ENCODE data around the gene LY6G6C.

DNA sequence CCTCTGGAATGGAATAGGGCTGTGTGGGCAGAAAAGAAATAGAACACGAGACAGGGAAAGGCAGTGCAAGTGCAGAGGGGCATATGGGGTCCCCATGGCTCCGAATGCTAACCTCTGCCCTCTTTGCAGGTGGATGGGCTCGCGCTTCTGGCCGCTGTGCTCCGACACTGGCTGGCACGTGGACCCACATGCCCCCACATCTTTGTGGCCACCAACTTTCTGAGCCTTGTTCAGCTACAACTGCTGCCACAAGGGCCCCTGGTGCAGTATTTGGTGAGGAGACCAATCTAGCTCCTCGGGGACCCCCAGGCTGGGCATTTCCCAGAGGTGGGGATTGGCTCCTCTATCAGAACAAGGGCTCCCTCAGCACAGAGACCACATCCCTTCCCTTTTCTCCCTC lies 39.8 kb upstream of the LY6G6C start:
- TF ChIP-seq, protein P1, sequence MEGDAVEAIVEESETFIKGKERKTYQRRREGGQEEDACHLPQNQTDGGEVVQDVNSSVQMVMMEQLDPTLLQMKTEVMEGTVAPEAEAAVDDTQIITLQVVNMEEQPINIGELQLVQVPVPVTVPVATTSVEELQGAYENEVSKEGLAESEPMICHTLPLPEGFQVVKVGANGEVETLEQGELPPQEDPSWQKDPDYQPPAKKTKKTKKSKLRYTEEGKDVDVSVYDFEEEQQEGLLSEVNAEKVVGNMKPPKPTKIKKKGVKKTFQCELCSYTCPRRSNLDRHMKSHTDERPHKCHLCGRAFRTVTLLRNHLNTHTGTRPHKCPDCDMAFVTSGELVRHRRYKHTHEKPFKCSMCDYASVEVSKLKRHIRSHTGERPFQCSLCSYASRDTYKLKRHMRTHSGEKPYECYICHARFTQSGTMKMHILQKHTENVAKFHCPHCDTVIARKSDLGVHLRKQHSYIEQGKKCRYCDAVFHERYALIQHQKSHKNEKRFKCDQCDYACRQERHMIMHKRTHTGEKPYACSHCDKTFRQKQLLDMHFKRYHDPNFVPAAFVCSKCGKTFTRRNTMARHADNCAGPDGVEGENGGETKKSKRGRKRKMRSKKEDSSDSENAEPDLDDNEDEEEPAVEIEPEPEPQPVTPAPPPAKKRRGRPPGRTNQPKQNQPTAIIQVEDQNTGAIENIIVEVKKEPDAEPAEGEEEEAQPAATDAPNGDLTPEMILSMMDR (conservative IDR thresholded peaks at IDR 0.05; ENCODE audit: low read depth, low read length), result no peak
- TF ChIP-seq EZH2 (IDR thresholded peaks at IDR 0.05; ENCODE audit: borderline replicate concordance, low read depth, low read length, poor library complexity, severe bottlenecking), result no peak
